Measurements from ENCODE around the gene EPHB1.

EPHB1 gene

DNA sequence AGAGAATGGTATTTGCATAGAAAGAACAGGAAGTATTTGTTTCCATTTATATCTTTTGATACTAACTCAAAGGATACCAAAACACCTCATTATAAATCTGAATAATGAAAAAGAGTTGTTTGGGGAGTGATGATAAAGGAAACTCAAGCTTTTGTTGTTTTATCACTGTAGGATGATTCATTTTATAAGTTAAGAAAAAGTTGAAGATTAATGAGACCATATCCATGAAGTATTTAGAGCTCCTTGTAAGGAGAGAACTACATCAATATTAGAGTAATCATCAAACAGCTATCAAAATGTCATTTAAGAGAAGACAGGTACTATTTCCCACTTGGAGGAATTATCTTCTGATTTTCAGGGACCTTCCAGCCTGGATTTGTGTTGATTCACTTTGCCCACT, 92.5 kb downstream of the EPHB1 start:
- TF ChIP-seq, protein P1, sequence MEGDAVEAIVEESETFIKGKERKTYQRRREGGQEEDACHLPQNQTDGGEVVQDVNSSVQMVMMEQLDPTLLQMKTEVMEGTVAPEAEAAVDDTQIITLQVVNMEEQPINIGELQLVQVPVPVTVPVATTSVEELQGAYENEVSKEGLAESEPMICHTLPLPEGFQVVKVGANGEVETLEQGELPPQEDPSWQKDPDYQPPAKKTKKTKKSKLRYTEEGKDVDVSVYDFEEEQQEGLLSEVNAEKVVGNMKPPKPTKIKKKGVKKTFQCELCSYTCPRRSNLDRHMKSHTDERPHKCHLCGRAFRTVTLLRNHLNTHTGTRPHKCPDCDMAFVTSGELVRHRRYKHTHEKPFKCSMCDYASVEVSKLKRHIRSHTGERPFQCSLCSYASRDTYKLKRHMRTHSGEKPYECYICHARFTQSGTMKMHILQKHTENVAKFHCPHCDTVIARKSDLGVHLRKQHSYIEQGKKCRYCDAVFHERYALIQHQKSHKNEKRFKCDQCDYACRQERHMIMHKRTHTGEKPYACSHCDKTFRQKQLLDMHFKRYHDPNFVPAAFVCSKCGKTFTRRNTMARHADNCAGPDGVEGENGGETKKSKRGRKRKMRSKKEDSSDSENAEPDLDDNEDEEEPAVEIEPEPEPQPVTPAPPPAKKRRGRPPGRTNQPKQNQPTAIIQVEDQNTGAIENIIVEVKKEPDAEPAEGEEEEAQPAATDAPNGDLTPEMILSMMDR (IDR thresholded peaks at IDR 0.05), result no peak

- TF ChIP-seq, protein P1 (IDR thresholded peaks at IDR 0.05), result no peak
Observed at GRCh38 chr3:134892326-134892725, 97.3 kb downstream of the EPHB1 start.

DNA sequence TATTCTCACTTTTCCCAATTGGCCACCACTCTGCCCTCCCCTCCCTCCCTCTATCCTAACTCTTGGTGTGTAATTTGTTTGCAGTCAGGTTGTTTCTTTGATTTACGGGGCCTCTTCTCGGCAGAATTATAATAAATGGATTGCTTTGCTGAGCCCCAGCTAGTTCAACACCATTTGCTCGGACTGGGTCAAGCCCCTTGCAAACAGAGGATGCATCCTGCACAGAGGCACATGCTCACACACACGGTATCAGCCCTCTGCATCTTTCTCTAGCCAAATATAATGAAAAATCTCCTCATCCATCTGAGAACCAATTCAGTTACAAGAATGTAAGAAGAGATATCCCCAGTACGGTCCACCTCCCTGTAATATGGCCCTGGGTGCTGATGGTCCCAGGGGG, 97.7 kb downstream of the EPHB1 start:
- TF ChIP-seq, protein P1 (IDR thresholded peaks at IDR 0.05), result no peak

DNA sequence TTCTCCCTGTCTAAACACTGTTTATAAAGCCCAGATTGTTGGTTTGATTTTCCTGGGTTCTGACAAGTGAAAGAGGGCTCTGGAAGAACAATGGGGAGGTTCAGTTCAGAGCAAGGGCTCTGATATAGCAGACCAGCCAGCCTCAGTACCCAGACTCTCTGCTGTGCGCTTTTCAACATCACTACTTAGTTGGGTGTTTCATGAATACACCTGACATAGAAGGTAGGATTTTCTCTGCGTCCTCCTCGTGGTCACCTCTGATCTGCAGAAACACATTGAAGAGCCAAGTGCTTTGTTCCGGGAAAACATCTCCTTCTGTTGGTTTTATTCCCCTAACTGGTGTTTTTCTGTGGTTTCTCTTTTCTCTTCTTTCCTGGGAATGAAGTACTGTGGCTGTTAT, 99.5 kb downstream of the EPHB1 start:
- TF ChIP-seq, protein P1 (IDR thresholded peaks at IDR 0.05), result no peak

DNA sequence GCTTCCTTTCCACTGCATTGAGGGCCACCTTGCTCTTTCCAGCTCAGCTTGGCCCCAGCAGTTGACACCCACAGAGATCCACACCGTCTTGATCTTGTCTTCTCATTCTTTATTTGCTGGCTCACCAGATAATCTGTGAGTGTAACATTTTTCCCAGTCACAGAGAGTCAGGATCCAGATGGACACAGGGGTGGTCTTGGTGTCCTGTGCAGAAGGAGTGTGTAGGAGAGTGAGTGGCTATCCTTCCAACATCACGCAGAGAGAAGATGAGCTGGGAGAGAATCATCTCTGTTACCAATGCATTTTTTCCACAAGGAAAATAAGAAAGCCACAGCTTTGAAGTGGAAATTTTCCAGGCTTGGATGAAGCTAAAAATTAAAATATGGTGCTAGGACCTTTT, 100.1 kb downstream of the EPHB1 start:
- TF ChIP-seq, protein P1 (IDR thresholded peaks at IDR 0.05), result no peak

DNA sequence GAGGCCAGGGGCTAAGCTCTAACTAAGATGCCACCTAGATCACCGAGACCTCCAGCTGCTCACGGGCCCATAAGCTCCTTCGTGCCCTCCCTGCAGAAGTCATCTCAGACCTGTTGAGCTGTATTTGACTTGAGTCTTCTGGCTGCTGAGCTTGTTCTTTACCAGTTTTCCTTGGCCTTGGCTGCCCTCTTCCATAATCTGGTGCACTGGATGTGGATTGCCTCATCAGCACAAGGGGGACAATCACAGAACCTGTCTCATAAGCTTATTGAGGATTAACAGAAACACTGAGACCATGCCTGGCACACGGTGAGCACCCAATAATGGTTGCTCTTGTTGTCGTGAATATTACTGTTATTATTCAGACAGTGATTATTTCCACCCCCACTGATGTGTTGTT, 101.1 kb downstream of the EPHB1 start:
- TF ChIP-seq, protein P1 (IDR thresholded peaks at IDR 0.05), result no peak

DNA sequence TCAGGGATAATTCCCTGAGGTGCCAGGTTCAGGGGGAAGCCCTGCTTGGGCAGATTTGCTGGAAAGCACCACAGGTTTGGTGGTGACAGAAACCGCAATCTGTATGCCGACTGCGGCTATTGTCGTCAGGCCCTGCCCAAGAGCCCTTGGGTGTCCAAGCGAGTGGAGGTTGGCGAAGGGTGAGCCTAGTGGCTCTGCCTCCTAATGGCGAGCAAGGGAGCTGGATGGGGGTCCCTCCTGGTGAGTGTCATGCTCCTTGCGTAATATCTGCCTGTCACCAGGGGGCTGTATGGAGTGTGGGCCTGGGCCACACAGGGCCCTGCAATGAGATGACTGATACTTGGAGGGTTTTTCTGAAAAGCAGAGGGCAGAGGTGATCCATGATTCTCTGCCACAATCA, 101.6 kb downstream of the EPHB1 start:
- TF ChIP-seq, protein P1 (IDR thresholded peaks at IDR 0.05), result no peak

- TF ChIP-seq, protein P1 (IDR thresholded peaks at IDR 0.05), result no peak
Observed at GRCh38 chr3:134897391-134898141, 102.5 kb downstream of the EPHB1 start.
